ENCODE results near the gene CYP26C1.
A peak's percentile ranks its signal among the peaks of the same experiment; 100 is the strongest.
"Not testable (repeated sequence)": the region's sequence is repeated elsewhere in the genome, so short reads cannot be mapped to it uniquely, and the experiment has no call there.

CYP26C1 gene

DNA sequence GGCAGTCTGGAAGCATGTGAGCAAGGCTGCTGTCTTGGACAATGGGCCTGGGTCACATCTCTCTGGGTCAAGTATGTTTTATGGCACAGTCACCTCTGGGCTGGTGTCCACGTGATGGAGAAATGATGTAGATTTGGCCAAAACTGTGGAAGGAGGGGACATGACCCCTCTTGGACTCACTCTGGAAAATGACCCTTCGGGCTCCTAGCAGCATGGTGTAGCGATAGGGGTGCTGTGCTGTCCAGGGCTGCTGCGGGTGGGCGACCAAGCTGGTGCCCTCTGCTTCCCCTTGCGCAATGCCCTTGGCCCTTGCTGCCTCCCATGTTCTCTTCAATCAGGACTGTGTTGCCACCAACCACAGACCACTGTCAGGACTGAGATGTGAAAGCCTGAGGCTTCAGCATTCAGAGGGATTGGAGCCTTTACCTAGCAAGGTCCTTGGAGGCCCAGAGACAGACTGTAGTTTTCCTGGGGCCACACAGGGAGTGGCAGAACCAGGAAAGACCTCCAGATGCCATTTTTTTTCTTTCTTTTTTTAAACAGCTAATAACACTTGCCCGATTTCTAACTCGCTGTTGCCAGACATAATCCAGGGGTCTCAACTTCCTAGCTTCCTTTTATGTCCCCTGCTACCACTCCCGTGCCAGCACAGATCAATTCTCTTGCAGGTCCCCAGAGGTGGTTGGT, 19.2 kb downstream of the CYP26C1 start:
- DNase-seq, result no peak

DNA sequence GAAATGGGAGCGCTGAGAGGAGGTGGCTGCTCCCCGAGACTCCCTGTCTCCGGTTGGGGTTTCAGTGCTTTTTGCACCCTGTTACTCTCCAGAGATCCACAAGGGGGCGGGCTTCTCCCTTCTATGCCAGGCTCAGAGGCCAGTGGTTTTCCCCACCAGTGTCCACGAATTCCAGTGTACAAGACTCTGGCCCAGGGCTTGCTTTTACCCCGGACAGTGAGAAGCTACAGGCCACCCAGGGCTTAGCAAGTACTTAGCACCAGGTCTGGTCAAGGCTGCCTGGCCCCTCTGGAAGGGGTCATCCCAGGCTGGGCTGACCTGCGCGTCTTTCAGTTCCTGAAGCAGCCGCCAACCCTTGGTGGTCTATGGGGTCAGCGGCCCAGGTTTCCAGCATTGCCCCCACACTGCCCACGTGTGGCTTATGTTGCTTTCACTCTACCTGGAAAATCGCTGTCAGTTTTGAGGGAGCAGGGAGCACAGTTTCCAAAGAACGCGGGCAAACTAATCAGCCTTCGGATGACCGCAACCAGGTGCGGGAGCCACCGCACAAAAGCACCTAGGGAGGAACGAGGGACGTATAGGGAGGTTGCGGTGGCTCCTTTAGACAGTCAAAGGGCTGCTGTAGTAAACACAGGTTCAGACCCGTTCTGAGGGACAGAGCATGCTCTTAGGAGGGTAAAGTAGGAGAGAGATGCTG, 19.9 kb downstream of the CYP26C1 start:
- peak; percentile 41 for DNase-seq

DNA sequence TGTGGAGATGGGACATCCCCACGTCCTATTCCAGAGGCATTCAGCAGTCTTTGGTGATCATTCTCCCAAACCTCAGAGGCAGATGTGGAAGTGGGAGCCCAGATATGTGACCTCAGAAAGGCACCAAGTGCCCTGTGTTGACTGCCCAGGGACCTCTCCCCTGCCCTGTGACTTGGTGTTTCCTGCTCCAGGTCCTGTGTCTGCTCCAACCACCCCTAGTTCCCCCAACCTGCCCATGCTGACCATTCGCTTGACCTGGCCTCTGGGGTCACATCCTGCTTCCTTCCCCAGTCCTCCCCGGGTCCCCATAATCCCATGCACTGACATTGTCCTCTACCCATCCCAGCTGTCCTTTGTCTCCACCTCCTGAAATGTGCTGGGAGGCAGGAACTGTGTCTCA, 20.7 kb downstream of the CYP26C1 start:
- no peak for DNase-seq

DNA sequence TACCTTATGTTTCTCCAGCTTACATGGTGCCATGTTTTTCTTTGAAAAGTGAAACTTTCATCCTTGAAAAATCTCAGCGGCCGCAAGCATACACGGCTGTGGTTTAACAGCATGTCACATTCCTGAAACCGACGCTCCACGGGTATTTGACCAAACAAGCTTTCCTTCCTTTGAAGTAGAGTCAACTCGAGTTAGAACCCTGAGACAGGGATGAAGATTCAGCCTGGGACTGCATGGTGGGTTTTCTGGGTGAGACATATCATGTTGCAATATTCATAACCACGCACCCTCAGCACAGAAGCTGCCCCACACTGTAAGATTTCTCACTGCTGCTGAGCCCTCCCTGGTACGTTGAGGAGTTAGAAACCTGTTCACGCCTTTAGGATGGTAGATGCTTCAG, 21.2 kb downstream of the CYP26C1 start:
- no peak for DNase-seq

DNA sequence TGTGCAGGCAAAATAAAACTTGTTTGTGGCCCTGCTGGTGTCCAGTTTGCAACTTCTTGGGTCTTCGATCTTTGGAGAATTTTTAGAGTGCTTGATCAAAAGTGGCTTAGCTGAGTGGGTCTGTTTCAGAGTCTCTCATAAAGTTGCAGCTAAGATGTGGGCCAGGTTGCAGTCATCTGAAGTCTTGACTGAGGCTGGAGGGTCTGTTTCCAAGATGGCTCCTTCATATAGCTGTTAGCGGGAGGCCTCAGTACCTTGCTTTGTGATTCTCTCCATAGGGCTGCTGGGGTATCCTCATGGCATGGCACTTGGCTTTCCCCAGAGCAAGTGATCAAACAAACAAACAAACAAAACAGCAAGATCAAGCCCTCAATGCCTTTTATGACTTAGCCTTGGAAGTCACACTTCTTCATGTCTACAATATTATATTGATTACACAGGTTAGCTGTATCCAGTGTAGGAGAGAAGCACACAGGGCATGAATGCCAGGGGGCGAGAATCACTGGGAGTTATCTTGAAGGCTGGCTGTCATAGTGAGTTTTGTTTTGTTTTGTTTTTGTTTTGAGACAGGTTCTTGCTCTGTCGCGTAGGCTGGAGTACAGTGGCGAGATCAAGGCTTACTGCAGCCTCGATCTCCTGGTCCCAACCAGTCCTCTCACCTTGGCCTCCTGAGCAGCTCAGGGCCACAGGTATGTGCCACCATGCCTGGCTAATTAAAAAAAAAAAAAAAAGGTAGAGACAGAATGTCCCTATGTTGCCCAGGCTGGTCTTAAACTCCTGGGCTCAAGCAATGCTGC, 23.3 kb downstream of the CYP26C1 start:
- no peak for DNase-seq

DNA sequence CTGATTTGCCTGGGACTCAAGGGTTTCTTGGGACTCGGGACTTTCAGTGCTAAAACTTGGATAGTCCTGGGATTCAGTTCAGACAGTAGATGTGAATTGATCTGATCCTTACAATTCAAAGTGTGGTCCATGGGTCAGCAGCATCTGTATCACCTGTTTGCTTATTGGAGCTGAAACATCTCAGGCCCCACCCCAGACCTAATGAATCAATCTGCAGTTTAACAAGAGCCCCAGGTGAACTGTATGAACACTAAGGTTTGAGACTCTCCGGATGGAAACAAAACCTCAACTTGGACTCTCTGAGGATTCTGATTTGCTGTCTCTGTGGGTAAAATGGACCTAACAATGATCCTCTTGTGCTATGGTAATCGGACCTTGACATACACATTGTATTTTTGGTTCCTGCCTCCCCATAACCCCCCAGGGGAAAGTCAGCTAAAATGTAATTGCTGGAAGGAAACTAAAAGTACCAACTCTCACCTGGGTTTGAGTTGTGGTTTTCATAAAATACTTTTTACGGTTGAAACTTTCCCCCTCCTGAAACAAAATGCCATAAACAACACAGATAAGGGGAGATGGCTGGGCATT, 24.8 kb downstream of the CYP26C1 start:
- DNase-seq, result no peak

DNA sequence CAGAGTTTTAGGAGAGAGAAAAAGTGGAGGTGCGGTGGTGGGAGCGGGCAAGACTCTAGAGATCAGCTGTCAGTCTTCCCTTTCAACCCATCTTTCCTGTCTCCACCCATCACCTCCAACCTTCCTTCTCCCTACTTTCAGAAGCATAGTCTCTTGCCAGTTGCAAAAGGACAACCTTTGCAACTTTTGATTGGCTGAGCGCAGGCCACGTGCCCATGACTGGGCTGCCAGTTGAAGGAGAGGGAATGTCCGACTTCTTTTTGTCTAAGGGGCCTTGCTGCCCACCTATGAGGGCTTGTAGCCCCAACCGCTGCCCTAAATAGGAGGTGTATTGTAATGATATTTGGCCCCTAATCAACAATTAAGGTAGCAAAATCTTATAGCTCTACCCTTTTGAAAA, 25.7 kb downstream of the CYP26C1 start:
- no peak for DNase-seq

DNA sequence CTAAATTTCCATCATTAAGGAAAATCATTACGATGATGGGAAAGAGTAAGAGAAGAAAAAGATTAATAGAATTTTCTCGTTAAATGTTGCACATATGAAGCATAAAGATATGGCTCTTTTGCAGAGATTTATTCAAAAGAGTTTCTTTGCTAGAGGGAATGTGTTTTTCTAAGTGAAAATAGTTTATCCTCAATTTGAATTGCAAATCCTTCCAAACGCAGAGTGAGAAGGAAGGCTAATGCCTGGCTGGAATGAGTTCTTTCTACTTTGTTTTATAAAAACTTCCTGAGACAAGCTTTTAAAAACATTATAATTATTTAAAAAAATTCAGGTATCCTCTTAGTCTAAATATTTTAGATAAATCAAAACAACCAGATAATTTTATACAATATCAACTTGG, 27.2 kb downstream of the CYP26C1 start:
- no peak for DNase-seq

DNA sequence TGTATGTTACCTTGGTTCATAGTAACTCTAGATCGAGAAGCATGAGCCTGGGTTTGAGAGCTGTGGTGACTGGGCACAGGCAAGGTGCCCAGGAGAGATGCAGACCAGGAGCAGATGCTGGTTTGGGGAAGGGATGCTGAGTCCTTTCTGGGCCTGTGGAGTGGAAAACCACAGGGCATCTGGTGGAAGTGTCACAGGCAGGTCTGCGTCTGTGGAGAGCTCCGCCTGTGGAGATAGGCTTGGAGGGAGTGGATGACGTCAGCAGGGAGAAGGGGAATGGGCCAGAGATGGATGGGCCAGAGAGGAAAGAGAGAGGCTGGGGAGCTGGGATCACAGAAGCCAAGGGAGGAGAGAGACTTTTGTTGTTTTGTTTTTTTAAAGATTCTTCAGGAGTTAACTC, 27.9 kb downstream of the CYP26C1 start:
- DNase-seq, result no peak

DNA sequence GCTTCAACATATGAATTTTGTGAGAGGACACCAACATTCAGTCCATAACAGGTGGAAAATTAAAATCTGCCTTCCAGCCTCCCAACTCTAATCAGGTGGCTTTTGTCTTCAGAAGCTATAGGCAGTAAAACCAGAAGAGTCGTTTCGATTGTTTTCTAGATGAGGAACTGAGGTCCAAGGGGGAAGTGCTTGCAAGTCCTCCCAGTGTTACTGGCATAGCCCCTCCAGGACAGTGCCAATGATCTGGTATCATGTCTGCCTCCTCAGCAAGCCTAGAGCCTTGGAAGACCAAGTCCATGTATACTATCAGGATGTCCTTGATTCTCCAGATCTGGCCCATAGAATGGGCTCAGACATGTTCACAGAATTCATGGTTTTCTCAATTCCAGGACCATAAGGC, 30.0 kb downstream of the CYP26C1 start:
- no peak for DNase-seq

DNA sequence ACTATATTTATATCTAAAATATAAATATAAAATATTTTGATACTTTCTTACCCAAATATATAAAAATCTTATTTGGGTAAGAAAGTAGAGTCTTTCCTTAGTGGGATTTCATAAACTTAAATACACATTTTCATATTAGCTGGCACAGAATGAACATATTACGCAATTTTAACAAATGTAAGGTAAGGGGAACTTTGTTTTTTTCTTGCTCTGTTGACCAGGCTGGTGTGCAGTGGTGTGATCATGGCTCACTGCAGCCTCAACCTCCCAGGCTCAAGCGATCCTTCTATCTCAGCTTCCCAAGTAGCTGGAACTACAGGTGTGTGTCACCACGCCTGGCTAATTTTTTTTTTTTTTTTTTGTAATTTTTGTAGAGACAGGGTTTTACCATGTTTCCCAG, 31.4 kb downstream of the CYP26C1 start:
- no peak for DNase-seq

DNA sequence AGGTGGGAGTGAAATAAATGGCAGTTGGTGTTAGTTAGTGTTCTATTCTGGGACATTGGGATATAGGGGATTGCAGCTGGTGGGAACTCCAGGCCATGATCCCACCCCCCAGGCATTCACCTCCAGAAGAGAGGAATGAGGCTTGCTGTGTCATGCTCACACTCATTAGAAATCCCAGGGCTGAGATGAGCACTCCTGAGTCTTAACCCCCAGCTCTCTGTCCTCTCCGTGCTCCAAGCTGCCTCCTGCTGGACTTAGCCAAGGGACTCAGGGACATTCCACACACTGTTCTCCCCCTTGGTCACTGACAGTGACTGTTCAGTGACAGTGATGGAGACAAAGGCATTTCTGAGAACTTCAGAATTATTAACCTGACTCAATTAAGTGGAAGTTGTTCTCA, 34.6 kb downstream of the CYP26C1 start:
- no peak for DNase-seq

DNA sequence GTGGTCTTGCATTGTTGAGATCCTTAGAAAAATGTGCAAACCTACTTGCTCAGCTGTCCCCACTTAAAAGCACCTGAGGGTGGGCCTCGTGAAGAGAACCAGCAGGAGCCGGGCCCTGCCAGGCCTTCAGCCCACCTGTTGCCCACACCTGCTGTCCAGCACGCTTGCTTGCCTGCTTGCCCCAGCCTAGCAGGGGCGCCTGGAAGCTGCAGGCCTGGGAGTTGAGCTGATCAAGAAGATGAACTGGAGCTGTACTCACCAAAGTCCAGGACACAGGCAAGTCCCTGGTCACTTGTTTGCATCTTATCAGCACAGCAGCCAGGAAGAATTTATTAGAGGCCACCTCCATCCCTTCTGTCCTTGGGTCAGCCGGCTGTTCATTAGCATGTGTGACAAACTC, 36.3 kb downstream of the CYP26C1 start:
- DNase-seq, result no peak

DNA sequence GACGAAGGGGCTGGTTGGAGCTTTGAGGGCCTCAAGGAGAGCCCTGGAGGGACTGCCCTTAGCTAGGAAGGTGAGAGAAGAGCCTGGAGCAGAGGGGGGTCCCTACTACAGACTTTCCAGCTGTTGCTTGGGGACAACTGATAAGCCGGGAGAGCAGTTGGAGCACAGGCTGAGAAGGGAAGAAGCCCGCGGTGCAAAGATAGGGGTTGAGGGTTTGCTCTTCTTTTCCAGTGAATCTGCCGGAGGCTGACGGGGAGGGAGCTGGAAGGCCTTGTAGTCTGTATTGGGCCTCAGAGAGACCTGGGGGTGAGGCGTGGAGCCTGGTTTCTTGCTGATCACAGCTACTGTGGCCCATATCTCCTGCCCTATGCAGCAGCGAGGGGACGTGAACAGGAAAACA, 36.8 kb downstream of the CYP26C1 start:
- no peak for DNase-seq

DNA sequence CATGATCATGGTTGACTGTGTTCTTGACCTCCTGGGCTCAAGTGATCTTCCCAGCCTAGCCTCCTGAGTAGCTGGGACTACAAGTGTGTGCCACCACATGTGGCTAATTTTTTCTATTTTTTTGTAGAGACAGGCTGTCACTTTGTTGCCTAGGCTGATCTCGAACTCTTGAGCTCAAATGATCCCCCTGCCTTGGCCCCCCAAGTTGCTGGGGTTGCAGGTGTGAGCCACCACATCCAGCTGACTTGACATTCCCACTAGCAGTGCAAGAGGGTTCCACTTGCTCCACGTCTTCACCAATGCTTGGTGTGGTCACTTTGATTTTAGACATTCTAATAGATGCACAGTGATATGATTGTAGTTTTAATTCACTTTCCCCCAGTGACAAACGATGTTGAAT, 38.2 kb downstream of the CYP26C1 start:
- DNase-seq, result no peak

DNA sequence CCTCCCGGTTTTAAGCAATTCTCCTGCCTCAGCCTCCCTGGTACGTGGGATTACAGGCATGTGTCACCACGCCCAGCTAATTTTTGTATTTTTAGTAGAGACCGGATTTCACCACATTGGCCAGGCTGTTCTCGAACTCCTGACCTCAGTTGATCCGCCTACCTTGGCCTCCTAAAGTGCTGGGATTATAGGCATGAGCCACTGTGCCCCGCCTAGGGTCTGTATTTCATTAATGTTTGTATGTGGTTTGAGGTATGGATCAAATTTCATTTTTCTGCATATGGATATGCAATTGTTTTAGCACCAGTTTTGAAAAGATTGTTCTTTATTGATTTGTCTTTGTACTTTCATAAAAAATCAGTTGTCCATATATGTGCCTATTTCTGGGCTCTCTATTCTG, 39.1 kb downstream of the CYP26C1 start:
- DNase-seq, result no peak

DNA sequence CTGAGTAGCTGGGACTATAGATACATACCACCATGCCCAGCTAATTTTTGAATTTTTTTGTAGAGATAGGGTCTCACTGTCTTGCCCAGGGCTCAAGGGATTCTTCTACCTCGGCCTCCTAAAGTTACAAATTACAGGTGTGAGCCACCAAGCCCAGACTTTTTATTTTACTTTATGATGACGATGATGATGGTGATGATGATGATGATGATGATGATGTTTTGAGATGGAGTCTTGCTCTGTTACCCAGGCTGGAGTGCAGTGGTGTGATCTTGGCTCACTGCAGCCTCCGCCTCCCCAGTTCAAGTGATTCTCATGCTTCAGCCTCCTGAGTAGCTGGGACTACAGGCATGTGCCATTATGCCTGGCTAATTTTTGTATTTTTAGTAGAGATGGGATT, 40.5 kb downstream of the CYP26C1 start:
- DNase-seq, result not testable (repeated sequence)

DNA sequence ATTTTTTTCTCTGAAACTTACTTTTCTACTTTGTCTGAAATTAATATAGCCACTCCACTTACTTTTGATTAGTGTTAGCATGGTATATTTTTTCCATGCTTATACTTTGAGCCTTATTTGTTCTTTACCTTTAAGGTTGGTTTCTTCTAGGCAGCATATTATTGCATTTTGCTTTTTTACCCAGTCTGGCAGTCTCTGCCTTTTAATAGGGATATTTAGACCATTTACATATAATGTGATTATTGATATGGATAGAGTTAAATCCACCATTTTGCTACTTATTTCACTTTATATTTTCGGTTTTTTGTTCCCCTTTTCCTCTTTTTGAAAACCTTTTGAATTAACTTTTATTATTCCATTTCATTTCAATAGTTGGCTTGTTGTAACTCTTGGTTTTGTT, 43.4 kb downstream of the CYP26C1 start:
- no peak for DNase-seq

DNA sequence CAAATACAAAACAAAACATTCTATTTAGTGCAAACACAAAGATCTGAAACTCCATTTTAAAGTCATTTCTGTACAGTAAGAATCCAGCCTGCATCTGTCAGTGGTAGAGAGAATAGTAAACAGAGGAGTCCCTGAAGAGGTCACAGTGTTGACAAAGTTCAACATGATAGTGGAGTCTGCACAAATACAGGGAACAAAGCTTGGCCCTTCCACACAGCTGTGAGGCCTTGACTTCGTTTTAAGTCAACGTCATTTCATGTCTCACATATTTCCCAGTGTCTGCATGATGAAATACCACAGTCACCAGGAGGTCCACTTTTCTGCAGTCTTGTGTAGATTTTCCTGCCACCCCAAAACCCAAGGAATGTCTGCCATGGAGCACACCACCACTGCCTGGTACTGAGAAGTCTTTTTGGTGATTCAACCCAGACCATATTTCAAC, 46.1 kb downstream of the CYP26C1 start:
- no peak for DNase-seq

DNA sequence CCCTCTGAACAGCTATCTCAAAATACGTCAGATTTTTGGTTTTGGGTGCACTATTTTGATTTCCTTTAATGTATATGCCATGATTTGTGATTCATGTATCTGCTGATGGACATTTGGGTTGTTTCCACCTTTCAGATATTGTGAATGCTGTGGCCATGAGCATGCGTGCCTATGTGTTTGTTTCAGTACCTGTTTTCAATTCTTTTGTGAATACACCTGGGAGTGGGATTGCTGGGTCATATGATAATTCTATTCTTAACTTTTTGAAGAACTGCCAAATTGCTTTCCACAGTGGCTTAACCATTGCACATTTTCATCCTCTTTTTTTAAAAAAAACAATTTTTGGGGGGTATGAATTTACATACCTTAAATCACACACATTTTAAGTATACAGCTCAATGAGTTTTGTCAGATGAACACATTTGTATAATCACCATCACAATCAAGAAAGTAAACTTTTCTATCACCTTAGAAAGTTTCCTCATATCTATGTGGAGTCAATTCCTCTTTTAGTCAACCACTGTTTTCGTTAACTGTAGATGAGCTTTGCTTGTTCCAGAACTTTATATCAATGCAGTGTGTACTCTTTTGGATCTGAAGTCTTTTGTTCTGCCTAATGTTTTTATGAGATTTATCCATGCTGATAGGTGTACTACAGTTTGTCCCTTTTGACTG, 50.0 kb downstream of the CYP26C1 start:
- DNase-seq, result no peak

DNA sequence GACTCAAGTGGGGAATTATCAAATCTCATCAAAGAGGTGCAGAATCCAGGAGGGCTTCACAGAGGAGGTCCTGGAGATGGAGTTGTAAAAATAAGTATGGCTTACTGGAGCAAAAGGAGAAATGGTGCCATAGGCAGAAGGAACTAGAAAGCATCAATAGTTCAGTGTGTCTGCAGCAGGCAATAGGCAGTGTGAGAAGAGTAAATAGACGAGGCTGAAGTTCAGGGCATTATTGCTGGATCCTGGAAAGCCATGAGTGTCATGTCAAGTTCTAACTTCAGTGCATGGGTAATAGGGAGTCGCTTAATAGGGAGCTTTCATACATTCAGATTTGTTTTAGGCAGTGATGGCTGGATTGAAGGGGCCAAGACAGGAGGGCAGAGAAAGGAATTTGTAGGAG, 52.4 kb downstream of the CYP26C1 start:
- no peak for DNase-seq

DNA sequence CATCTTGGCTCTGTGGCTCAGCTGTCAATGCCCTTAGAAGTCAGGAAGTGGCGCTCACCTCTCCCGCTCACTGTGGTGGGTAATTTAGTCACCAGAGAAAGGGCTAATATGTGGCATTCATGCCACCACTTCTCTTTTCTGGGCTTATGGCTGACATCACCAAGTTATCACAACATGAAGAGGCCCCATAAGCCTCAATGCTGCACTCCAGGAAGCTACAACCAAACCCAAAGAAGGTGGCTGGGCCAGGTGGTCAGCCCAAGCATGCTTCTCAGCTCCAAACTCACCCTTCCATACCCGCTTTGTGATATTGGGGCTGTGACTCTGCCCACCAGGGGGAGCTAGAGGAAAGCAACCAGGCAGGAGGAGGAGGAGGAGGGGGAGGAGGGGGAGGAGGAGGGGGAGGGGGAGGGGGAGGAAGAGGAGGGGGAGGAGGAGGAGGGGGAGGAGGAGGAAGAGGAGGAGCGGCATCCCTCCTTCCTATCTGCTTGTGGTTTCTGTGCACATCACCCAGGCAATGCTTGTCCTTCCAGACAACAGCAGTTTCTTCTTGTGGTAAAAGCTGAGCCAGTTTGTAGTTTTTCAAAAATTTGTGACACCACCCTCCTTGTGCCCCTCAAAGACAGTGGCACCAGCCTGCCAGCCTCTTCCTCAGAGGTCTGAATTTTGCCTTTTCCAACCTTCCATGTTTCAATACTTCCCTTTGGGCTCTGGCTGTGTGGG, 55.2 kb downstream of the CYP26C1 start:
- peak; percentile 65 for DNase-seq
